NCI-H526 treated with DMSO at 0.1 percent for 48 hours (cell line): ENCODE data around the gene TMLHE.
A peak's percentile ranks its signal among the peaks of the same experiment; 100 is the strongest.
"Not testable (repeated sequence)": the region's sequence is repeated elsewhere in the genome, so short reads cannot be mapped to it uniquely, and the experiment has no call there.

Experiments used
- DNase-seq: peaks from one replicate; lab custom pipeline; 2025; lab: John Stamatoyannopoulos, UW

Gene TMLHE

DNA sequence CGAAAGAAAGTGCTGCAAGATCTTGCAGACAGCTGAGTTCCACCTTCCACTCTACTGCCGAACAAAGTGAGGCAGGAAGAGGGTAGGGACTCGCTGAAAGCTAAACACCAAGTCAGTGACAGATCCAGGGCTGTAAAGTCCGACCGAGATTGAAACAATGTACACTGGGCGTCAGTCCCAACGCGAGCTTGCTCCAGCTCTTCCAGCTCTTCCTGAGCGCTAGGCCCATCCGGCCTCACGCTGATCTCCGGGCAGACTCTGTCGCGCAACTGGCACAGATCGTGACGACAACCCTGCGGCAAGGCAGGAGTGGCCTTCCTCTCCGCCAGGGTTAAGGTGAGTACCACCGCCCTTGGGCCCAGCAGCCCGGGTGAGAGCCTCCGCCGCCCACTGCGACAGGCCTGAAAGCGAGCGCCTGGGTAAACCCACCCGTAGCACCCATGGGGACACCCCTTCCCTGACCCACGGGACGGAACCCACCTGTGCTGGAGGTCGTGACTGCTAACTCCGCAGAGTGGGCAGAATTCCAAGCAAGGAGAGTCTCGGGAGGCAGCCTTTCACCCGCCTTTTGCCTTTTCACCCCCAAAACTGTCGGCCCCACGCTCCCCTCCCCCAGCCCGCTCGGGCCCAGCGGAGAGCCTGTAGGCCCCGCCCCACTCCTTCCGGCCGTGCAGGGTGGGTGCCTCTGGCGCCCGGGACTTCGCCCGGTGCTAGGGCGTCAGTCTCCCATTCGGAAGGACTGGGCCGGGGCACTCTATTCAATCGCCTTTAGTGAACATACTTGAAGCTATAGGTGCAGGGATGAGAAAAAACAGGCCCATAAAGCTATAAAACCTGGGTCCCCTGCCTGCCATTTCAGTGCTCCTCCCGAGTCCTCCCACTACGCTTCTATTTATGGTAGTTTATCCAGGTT lies at the start of gene TMLHE, which contains the start of gene SPRY3:
Gene TMLHE (minus strand): TSS at position 641 of the 913 bp plus-strand sequence. CDS start 67,676 bp downstream, outside the sequence.
Gene SPRY3 (plus strand): TSS at position 275 of the 913 bp plus-strand sequence.
- DNase-seq, result peak; percentile 57

DNA sequence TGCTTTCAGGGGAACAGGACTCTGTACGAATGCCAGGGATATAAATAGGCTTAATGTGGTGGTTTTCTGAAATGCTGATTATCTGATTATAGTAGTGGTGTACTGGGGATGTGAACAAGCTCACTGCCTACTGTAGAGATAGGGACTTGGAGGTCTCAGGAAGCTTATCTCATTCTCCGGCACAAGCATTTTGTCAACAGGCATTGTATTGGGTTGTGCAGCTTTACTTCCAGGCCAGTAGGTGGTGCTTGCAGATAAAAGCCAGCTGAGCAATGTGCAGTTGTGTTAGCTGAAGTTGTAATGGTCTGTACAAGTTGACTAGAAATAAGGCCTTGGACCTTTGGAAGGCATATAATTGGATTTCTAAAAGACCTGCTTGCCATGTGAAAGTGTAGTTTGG lies 49.5 kb upstream of the TMLHE start:
- DNase-seq, result peak; percentile 21

DNA sequence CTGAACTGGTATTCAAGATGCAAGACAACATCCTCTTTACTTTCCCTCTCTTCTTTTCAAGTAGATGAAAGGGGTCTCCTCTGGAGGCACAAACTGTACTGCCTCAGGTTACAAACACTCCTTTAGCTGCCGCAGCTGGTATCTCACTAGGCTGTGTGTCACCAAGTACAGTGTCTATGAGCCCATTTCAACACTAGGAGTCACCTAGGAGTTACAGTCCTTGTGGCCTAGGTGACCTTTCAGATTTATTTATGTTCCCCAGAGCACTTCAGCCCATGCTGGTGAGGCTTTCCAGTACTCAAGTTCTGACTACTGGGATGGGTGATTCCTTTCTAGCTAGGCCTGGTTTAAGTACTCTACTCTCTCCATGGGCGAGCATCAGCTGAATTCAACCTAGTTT lies 32.4 kb upstream of the TMLHE start:
- no peak for DNase-seq

DNA sequence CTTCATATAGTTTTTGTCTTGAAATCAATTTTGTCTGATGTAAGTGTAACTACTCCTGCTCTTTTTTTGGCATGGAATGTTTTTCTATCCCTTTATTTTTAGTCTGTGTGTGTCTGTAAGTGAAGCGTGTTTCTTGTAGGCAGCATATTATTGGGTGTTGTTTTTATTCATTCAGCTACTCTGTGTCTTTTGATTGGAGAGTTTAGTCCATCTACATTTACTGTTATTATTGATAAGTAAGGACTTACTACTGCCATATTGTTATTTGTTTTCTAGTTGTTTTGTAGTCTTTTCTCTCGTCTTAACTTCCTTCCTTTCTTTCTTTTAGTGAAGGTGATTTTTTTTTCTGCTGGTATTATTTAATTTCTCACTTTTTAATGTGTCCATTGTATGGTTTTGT lies 30.5 kb upstream of the TMLHE start:
- no peak for DNase-seq

- DNase-seq, result not testable (repeated sequence)
Observed at GRCh38 chrX:155641371-155641770, 28.6 kb upstream of the TMLHE start.

GRCh38 chrX:155637714-155638113 lies 25.0 kb upstream of the TMLHE start:
- no peak for DNase-seq

- not testable (repeated sequence) for DNase-seq
Observed at GRCh38 chrX:155635019-155635418, 22.3 kb upstream of the TMLHE start.

- no peak for DNase-seq
Observed at GRCh38 chrX:155632431-155633100, 19.8 kb upstream of the TMLHE start.

- not testable (repeated sequence) for DNase-seq
Observed at GRCh38 chrX:155620110-155620509, 7.4 kb upstream of the TMLHE start.

- DNase-seq, result no peak
Observed at GRCh38 chrX:155615938-155616337, 3.2 kb upstream of the TMLHE start.

GRCh38 chrX:155613927-155614559 lies 1.3 kb upstream of the TMLHE start:
- DNase-seq, result no peak

DNA sequence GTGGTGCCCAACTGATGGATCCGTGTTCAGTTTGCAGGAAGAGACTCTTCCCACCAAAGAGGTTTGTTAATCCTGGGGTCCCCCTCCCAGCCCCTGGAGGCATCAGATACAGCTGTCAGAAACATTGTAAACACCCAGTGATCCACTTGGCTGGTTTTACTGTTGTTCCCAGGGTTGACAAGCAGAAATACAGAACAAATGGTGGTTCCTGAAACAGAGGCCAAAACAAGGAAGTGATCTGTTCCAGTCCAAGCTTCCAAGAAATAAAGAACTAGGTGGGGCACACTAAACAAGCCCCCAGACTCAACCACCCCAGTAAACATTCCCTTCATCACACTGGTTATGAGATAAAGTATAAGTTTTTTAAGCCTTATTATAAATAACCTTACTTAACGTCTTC lies 1.4 kb downstream of the TMLHE start:
- DNase-seq, result no peak

- no peak for DNase-seq
Observed at GRCh38 chrX:155592981-155593380, 19.8 kb downstream of the TMLHE start.

GRCh38 chrX:155592331-155592730 lies 20.4 kb downstream of the TMLHE start:
- no peak for DNase-seq

DNA sequence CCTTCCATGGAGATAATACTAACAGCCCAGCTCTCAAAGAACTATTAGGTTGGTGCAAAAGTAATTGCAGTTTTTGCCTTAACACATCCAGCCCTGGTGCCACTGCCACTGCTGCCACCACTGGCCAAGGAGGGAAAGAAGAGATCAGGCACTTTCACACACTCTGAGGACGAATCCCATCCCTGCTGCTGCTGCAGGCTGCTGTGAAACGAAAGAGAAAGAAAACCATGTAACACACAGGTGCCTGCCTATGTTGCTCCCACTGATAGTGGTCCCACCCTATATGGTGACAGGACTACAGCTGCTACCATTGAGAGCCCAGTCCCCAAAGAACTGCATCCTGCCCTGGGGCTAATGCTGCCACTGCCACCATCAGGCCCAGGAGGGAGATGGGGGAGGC lies 35.1 kb downstream of the TMLHE start:
- no peak for DNase-seq

- no peak for DNase-seq
Observed at GRCh38 chrX:155563099-155563498, 49.7 kb downstream of the TMLHE start.

DNA sequence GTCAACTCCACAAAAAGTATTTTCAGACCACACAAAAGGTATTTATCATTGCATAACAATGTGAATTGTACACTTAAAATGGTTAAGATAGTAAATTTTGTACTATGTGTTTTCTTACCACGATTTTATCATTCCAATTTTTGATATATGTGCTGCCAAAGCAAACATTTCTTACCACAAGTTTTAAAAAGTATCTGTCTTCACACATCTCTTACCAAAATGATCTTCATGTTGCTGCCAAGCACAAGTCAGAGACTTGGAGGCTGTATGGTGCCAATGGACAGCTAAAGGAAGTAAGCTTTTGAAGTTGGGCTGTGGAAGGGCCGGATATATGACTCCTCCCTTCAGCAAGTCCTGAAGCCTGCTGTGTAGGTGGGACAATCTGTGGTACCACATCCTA lies 67.9 kb downstream of the TMLHE start:
- no peak for DNase-seq

DNA sequence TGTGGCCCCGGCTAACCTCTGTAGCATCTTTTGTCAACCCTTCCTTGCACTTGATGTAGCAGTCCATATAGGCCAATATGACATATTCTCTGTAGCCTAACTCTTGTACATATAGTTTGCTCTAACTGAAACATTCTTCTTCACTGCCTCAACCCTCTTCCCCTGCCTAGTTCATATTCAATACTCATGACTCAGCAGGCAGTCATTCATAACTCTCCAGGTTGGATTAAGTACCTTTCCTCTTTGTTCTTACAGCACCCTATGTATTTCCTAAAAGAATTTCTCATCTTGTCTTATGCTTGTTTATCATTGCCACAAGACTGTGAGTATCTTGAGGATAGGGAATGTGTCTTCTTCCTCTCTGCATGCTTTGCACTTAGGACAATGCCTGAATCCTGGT lies 76.9 kb downstream of the TMLHE start:
- DNase-seq, result no peak

DNA sequence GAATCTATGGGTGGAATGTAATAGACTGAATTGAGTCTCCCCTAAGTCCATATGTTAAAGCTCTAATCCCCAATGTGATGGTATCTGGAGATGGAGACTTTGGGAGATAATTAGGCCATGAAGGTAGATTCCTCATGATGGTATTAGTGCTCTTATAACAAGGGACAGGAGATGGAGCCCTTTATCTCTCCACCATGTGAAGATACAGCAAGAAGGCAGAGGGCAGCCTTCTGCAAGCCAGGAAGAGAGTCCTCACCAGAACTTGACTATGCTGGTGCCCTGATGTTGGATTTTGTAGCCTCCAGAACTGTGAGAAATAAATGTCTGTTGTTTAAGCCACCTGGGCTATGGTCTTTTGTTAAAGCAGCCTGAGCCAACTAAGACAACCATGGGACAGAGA lies 78.0 kb downstream of the TMLHE start:
- no peak for DNase-seq

DNA sequence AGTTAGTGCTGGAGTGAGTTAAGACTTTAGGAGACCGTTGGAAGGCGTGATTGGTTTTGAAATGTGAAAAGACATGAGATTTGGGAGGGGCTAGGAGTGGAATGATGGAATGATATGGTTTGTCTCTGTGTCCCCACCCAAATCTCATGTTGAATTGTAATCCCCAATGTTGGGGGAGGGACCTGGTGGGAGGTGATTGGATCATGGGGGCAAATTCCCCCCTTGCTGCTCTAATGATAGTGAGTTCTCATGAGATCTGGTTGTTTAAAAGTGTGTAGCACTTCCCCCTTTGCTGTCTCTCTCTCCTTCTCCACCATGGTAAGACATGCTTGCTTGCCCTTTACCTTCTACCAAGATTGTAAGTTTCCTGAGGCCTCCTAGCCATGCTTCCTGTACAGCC lies 85.7 kb downstream of the TMLHE start:
- not testable (repeated sequence) for DNase-seq

GRCh38 chrX:155514225-155514624 lies 98.5 kb downstream of the TMLHE start:
- DNase-seq, result no peak

GRCh38 chrX:155505296-155505695 lies 107.5 kb downstream of the TMLHE start:
- no peak for DNase-seq

GRCh38 chrX:155495134-155495533 lies 117.6 kb downstream of the TMLHE start:
- DNase-seq, result not testable (repeated sequence)
